AG09319 (cell line): ENCODE results near the gene MAEA.

ENCODE experiments used
- DNase-seq: peaks from one replicate; pipeline ENCODE4 v3.0.0-alpha.2; 2010; ENCODE audit warnings: low read depth; ENCODE audit errors: extremely low read depth
- CTCF ChIP-seq: IDR thresholded peaks from 2 replicates; pipeline ENCODE4 v1.5.1; 2011; ENCODE audit warnings: low read depth, mild to moderate bottlenecking, inconsistent platforms, low read length, moderate library complexity

Gene MAEA

GRCh38 chr4:1385373-1386340 lies 96.0 kb downstream of the MAEA start:
- no peak for TF ChIP-seq CTCF
- no peak for DNase-seq
